ENCODE measurements around the gene DNMBP.

DNA sequence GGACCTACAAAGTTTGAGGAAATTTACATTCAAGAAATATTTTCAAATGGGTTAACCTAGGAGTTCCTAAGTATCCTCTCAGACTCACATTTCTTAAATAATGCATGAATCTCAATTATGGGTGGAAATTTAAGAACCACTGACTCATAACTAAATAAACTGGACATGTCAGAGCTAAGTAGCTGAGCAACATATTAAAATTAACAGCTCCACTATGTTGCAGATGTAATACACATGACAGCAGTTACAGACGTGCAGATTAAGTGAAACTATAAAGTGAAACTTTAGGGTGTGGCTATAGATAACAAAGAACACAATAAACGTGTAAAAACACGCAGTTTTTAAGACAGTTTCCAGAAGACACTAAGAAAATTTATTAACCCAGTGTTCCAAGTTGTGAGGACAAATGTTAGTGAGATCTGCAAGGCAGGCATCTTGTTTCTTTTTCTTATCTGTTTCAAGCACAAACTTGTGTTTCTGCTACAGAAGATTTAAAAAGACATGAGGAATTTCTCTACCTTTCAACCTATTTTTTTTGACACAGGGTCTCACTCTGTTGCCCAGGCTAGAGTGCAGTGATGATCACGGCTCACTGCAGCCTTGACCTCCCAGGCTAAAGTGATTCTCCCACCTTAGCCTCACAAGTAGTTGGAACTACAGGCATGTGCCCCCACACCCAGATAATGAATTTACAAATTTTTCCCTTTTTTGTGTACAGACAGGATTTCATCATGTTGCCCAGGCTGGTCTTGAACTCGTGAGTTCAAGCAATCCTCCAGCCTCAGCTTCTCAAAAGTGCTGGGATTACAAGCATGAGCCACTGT is 25.3 kb downstream of the DNMBP start:
- TF ChIP-seq, protein P1, sequence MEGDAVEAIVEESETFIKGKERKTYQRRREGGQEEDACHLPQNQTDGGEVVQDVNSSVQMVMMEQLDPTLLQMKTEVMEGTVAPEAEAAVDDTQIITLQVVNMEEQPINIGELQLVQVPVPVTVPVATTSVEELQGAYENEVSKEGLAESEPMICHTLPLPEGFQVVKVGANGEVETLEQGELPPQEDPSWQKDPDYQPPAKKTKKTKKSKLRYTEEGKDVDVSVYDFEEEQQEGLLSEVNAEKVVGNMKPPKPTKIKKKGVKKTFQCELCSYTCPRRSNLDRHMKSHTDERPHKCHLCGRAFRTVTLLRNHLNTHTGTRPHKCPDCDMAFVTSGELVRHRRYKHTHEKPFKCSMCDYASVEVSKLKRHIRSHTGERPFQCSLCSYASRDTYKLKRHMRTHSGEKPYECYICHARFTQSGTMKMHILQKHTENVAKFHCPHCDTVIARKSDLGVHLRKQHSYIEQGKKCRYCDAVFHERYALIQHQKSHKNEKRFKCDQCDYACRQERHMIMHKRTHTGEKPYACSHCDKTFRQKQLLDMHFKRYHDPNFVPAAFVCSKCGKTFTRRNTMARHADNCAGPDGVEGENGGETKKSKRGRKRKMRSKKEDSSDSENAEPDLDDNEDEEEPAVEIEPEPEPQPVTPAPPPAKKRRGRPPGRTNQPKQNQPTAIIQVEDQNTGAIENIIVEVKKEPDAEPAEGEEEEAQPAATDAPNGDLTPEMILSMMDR (IDR thresholded peaks at IDR 0.05): no peak
- TF ChIP-seq POLR2A (IDR thresholded peaks at IDR 0.05): no peak
- no peak for TF ChIP-seq EP300 (IDR thresholded peaks at IDR 0.05)

All from tibial nerve (tissue), 4 donors.